Suprapubic skin (tissue), 3 donors: ENCODE measurements around the gene MTMR2.

ENCODE experiments used
- CTCF ChIP-seq, 2 donors: fragments of 200-600 bp in 1 of 2; fragments of 450-650 bp in 1 of 2; sonication (generic) in 1 of 2; IDR thresholded peaks; one replicate each; pipeline ENCODE4 v1.5.1; 2016 to 2019; ENCODE audit warnings: antibody characterized with exemption in 2 of 2, mild to moderate bottlenecking in 1 of 2, moderate library complexity in 1 of 2
- POLR2AphosphoS5 ChIP-seq, 3 donors: sonication (generic); formaldehyde crosslinking; IDR thresholded peaks; one replicate each; pipeline ENCODE4 v1.6.1; 2017; ENCODE audit warnings: antibody characterized with exemption in 3 of 3

- TF ChIP-seq CTCF (IDR thresholded peaks at IDR 0.05) (no peak), POLR2AphosphoS5 (IDR thresholded peaks at IDR 0.05) (no peak)
Measured at GRCh38 chr11:95944623-95945022, 20.7 kb upstream of the MTMR2 start.
